ENCODE measurements around the gene LONP1. TPM values are rescaled to one million over a fixed set of nuclear protein-coding genes. Genes with fewer than 3 reads are reported as not detected.

LONP1 gene
- total RNA-seq, 1 experiment from 2014 or later: 95.6 TPM

GRCh38 chr19:5648464-5648863 lies 71.5 kb downstream of the LONP1 start:
- Histone ChIP-seq H3K36me3 (peaks cover 93% of the 10 kb centered on the region), H3K4me3 (no peak overlapping the region), H3K4me1 (replicated peaks) (no peaks in the 10 kb centered on the region), H3K27me3 (replicated peaks) (no peaks in the 10 kb centered on the region), H3K27ac (no peak overlapping the region), H3K9me3 (replicated peaks) (no peaks in the 10 kb centered on the region)
- DNase-seq (ENCODE audit: low read depth in 1 of 2, low spot score in 2 of 2): no peak

DNA sequence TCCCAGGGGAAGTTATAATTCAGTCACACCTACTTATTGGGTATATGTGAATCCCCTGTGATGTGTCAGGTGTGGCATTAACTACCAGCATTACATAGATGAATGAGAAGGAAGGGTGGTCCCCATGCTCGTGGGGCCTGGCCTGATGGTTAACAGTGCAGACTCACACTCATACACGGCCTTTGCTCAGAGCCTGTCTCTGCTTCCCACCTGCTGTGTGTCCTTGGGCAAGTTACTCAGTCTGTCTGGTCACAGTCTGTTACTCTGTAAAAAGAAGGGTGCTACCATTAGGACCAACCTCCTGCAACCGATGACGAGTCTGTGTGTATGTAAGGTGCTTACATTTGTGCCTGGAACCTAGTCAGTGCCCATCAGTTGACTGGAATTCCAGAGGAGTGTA lies 73.2 kb downstream of the LONP1 start:
- DNase-seq (ENCODE audit: low read depth in 1 of 2, low spot score in 2 of 2): no peak
- Histone ChIP-seq H3K27me3 (replicated peaks) (no peaks in the 10 kb centered on the region), H3K36me3 (peaks cover 92% of the 10 kb centered on the region)

DNA sequence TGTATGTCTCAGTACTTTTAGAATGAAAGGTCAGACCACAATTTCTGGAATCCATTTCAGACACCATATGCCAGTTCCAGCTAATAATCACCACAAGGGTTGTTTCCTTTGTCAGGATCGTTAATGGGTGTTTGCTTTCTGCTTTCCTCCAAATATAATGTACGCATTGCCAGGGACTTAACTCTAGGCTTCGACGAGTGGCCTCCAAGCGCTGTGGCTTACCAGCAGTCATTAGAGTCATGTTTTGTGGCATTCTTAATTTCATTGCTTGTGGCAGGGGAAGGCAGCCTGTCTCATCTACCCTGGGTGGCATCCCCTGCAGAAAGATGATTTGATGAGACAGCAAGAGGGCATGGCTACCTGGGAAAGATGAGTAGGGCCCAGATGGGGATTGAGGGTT lies 74.5 kb downstream of the LONP1 start:
- Histone ChIP-seq H3K27ac (no peak overlapping the region), H3K9me3 (replicated peaks) (no peaks in the 10 kb centered on the region), H3K27me3 (replicated peaks) (no peaks in the 10 kb centered on the region), H3K4me3 (no peak overlapping the region), H3K4me1 (replicated peaks) (no peaks in the 10 kb centered on the region), H3K36me3 (peaks cover 87% of the 10 kb centered on the region)
- no peak for DNase-seq (ENCODE audit: low read depth in 1 of 2, low spot score in 2 of 2)

More for the DNA sequence above, 73.2 kb downstream of the LONP1 start:
- no peaks in the 10 kb centered on the region for H3K4me1 ChIP-seq (replicated peaks)
- no peak overlapping the region for H3K4me3 ChIP-seq
- no peaks in the 10 kb centered on the region for H3K9me3 ChIP-seq (replicated peaks)
- no peak overlapping the region for H3K27ac ChIP-seq

DNA sequence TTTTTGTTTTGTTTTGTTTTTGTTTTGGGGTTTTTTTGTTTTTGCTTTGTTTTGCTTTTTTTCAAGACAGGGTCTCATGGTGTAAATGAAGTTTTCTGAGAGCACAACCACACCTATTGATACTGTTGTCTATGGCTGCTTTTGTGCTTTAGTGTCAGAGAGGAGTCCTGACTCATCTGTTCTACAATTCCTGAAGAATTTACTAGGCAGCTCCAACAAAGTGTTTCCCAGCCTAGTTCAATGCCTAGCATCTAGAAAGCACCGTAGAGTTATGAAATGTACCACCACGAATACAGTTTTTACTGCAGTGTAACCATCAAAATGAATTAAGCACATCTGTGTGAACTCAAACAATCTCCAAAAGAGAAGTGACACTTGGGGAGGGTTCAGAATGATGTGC lies 75.9 kb downstream of the LONP1 start:
- no peak overlapping the region for H3K27ac ChIP-seq

DNA sequence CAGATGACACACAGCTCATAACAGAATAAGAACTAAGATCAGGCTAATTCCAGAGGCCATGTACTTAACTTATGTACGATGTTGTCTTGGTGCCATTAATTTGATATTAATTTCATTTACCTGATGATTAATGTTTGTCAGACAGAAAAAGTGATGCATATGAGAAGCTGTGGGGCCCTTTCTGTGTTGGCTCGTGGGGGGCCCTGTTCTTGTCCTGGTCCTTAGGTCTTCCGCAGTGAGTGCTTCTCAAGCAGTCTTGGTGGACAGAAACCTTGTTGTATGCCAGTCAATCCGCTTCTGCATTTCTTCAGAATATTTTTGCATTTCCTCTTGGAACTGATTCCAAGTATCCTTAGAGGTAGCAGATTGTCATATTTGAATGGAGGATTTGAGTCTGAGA lies 76.9 kb downstream of the LONP1 start:
- H3K27ac ChIP-seq: no peak overlapping the region
- no peak for DNase-seq (ENCODE audit: low read depth in 1 of 2, low spot score in 2 of 2)
- H3K36me3 ChIP-seq: peaks cover 78% of the 10 kb centered on the region

More for the DNA sequence above, 75.9 kb downstream of the LONP1 start:
- Histone ChIP-seq H3K27me3 (replicated peaks) (no peaks in the 10 kb centered on the region), H3K4me3 (no peak overlapping the region), H3K36me3 (peaks cover 81% of the 10 kb centered on the region), H3K9me3 (replicated peaks) (no peaks in the 10 kb centered on the region), H3K4me1 (replicated peaks) (no peaks in the 10 kb centered on the region)
- DNase-seq (ENCODE audit: low read depth in 1 of 2, low spot score in 2 of 2): no peak

GRCh38 chr19:5642204-5642603 lies 77.7 kb downstream of the LONP1 start:
- Histone ChIP-seq H3K36me3 (peaks cover 76% of the 10 kb centered on the region), H3K4me3 (no peak overlapping the region), H3K27me3 (replicated peaks) (no peaks in the 10 kb centered on the region), H3K27ac (no peak overlapping the region), H3K4me1 (replicated peaks) (no peaks in the 10 kb centered on the region), H3K9me3 (replicated peaks) (no peaks in the 10 kb centered on the region)
- no peak for DNase-seq (ENCODE audit: low read depth in 1 of 2, low spot score in 2 of 2)

More for the DNA sequence above, 76.9 kb downstream of the LONP1 start:
- Histone ChIP-seq H3K4me1 (replicated peaks) (no peaks in the 10 kb centered on the region), H3K4me3 (no peak overlapping the region), H3K27me3 (replicated peaks) (no peaks in the 10 kb centered on the region), H3K9me3 (replicated peaks) (no peaks in the 10 kb centered on the region)

Other genes starting within 250 kb of the LONP1 start
- gene TINCR, start 152.2 kb downstream of the LONP1 start, total RNA-seq (2014; rRNA removed; shearing (Covaris generic)): not detected in 2 replicates
- 24.1 and 25.8 TPM in 2 replicates for gene SAFB2, start 97.4 kb downstream of the LONP1 start, total RNA-seq (2014; rRNA removed; shearing (Covaris generic))
- 41.0 and 70.9 TPM in 2 replicates for gene SAFB, start 97.1 kb downstream of the LONP1 start, total RNA-seq (2014; rRNA removed; shearing (Covaris generic))
- gene MICOS13, start 39.6 kb downstream of the LONP1 start, total RNA-seq (2014; rRNA removed; shearing (Covaris generic)): 48.9 and 58.3 TPM in 2 replicates
- gene HSD11B1L, start 39.1 kb downstream of the LONP1 start, total RNA-seq (2014; rRNA removed; shearing (Covaris generic)): 2.1 and 5.2 TPM in 2 replicates
- gene RPL36, start 29.9 kb downstream of the LONP1 start, total RNA-seq (2014; rRNA removed; shearing (Covaris generic)): 527 and 600 TPM in 2 replicates
- gene CATSPERD, start 491 bp upstream of the LONP1 start, total RNA-seq (2014; rRNA removed; shearing (Covaris generic)): not detected in 2 replicates
- gene PRR22, start 64.6 kb upstream of the LONP1 start, total RNA-seq (2014; rRNA removed; shearing (Covaris generic)): 0.76 and 2.0 TPM in 2 replicates
- gene DUS3L, start 71.0 kb upstream of the LONP1 start, total RNA-seq (2014; rRNA removed; shearing (Covaris generic)): 35.6 and 52.5 TPM in 2 replicates
- gene NRTN, start 84.9 kb upstream of the LONP1 start, total RNA-seq (2014; rRNA removed; shearing (Covaris generic)): 17.6 and 32.9 TPM in 2 replicates
- gene FUT6, start 119.6 kb upstream of the LONP1 start, total RNA-seq (2014; rRNA removed; shearing (Covaris generic)): not detected in 2 replicates
- gene FUT3, start 131.3 kb upstream of the LONP1 start, total RNA-seq (2014; rRNA removed; shearing (Covaris generic)): not detected in 2 replicates
- not detected in 2 replicates for gene FUT5, start 150.4 kb upstream of the LONP1 start, total RNA-seq (2014; rRNA removed; shearing (Covaris generic))
- 385 and 703 TPM in 2 replicates for gene NDUFA11, start 183.6 kb upstream of the LONP1 start, total RNA-seq (2014; rRNA removed; shearing (Covaris generic))
- gene VMAC, start 184.7 kb upstream of the LONP1 start, total RNA-seq (2014; rRNA removed; shearing (Covaris generic)): 1.9 and 3.2 TPM in 2 replicates
- gene CAPS, start 194.1 kb upstream of the LONP1 start, total RNA-seq (2014; rRNA removed; shearing (Covaris generic)): 0.78 and 1.4 TPM in 2 replicates

All from SJSA1 (cell line).